K562 (cell line): ENCODE results near the gene IPCEF1.

Source experiments
- EHMT2 ChIP-seq: fragments of 450-650 bp; IDR thresholded peaks from 2 replicates; pipeline ENCODE4 v1.6.1; 2018; ENCODE audit warnings: antibody characterized with exemption
- GABPA ChIP-seq: fragments of 200-800 bp; sonication (Bioruptor generic); conservative IDR thresholded peaks from 2 replicates; pipeline ENCODE4 v1.6.1; 2016; ENCODE audit warnings: low read depth, missing genetic modification characterization, missing compliant biosample characterization
- KDM1A ChIP-seq, 2 experiments: fragments of 450-650 bp; IDR thresholded peaks; 2 replicates each; pipeline ENCODE4 v1.6.1; 2016; ENCODE audit warnings: mild to moderate bottlenecking in 2 of 2
- PML ChIP-seq: IDR thresholded peaks from 2 replicates; pipeline ENCODE4 v1.6.1; 2012; ENCODE audit warnings: low read length, inconsistent platforms
- TGIF2 ChIP-seq: sonication (generic); formaldehyde crosslinking; IDR thresholded peaks from 2 replicates; pipeline ENCODE4 v1.8.1; 2022; ENCODE audit warnings: mild to moderate bottlenecking, missing genetic modification reagents, moderate library complexity
- TF ChIP-seq, protein P1 (sequence below): sonication (generic); formaldehyde crosslinking; IDR thresholded peaks from 2 replicates; pipeline ENCODE4 v1.9.0; 2022; ENCODE audit warnings: mild to moderate bottlenecking, missing genetic modification reagents

DNA sequence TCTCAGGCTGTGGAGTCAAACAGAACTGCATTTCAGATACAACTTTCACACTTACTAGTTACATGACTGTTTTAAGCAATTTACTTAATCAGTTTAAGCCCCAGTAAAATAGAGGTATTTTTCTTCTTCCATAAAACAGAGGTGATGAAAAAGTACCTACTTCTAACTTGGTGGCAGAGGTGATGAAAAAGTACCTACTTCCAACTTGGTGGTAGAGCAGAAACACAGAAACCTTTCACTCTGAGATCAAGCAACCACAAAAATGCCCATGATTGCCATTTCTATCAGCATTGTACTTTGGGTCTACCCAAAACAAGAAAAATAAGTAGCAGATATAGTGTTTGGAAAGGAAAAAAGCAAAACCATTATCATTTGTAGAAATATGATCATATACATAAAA, 168.9 kb downstream of the IPCEF1 start:
- TF ChIP-seq PML (no peak), GABPA (tag) (no peak), KDM1A (IDR thresholded peaks at IDR 0.05) (no peak), TGIF2 (CRISPR knock-in tag) (no peak), EHMT2 (no peak)
- TF ChIP-seq, protein P1, sequence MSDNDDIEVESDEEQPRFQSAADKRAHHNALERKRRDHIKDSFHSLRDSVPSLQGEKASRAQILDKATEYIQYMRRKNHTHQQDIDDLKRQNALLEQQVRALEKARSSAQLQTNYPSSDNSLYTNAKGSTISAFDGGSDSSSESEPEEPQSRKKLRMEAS = no peak
